Fibroblast of lung (primary cell): ENCODE measurements around the gene APC2. TPM values are rescaled to one million over a fixed set of nuclear protein-coding genes. Genes with fewer than 3 reads are reported as not detected.
"Not testable (repeated sequence)": the region's sequence is repeated elsewhere in the genome, so short reads cannot be mapped to it uniquely, and the experiment has no call there.

Experiments
- DNase-seq, 2 donors: peaks; one replicate each; pipeline versions ENCODE4 v3.0.0 to v3.0.0-alpha.2; 2010; ENCODE audit warnings: low read depth in 2 of 2
- H2AFZ ChIP-seq: 2 replicates; pipeline ENCODE4 v1.5.1; 2012; ENCODE audit warnings: low read length, control low read depth, inconsistent platforms
- H3K27ac ChIP-seq: 2 replicates; pipeline ENCODE4 v1.5.1; 2011; ENCODE audit warnings: low read length, control low read depth; ENCODE audit not compliant: insufficient read depth
- H3K27me3 ChIP-seq: 2 replicates; pipeline ENCODE4 v1.5.1; 2011; ENCODE audit warnings: mild to moderate bottlenecking, low read length; ENCODE audit not compliant: control insufficient read depth, insufficient read depth
- H3K36me3 ChIP-seq: 2 replicates; pipeline ENCODE4 v1.5.1; 2011; ENCODE audit warnings: low read length; ENCODE audit not compliant: control insufficient read depth, insufficient read depth
- H3K4me1 ChIP-seq: 2 replicates; pipeline ENCODE4 v1.5.1; 2011; ENCODE audit warnings: low read length; ENCODE audit not compliant: control insufficient read depth, insufficient read depth; ENCODE audit errors: extremely low read depth
- H3K4me2 ChIP-seq: 2 replicates; pipeline ENCODE4 v1.5.1; 2011; ENCODE audit warnings: low read length, control low read depth; ENCODE audit not compliant: insufficient read depth; ENCODE audit errors: extremely low read depth
- H3K4me3 ChIP-seq, 4 experiments: fragments of 200-600 bp in 1 of 4; sonication (generic) in 1 of 4; replicated peaks in 1 of 4; 2 replicates each; pipeline ENCODE4 v1.5.1; 2011 to 2016; ENCODE audit warnings: low read length in 4 of 4, low read depth in 3 of 4, mild to moderate bottlenecking in 3 of 4, control low read depth in 2 of 4, inconsistent platforms in 1 of 4, mixed read lengths in 1 of 4; ENCODE audit not compliant: insufficient read depth in 1 of 4; ENCODE audit errors: control extremely low read depth in 1 of 4
- H3K79me2 ChIP-seq: 2 replicates; pipeline ENCODE4 v1.5.1; 2012; ENCODE audit warnings: mild to moderate bottlenecking, low read length, inconsistent platforms; ENCODE audit not compliant: control insufficient read depth, insufficient read depth
- H3K9ac ChIP-seq: 2 replicates; pipeline ENCODE4 v1.5.1; 2011; ENCODE audit warnings: mild to moderate bottlenecking, low read length, control low read depth; ENCODE audit not compliant: insufficient read depth
- H3K9me3 ChIP-seq: 2 replicates; pipeline ENCODE4 v1.5.1; 2012; ENCODE audit warnings: low read depth, low read length; ENCODE audit not compliant: control insufficient read depth, insufficient read depth
- H4K20me1 ChIP-seq: 2 replicates; pipeline ENCODE4 v1.5.1; 2011; ENCODE audit warnings: low read length; ENCODE audit not compliant: control insufficient read depth, insufficient read depth; ENCODE audit errors: extremely low read depth
- EZH2 ChIP-seq: IDR thresholded peaks from 2 replicates; pipeline ENCODE4 v1.5.1; 2012; ENCODE audit warnings: low read length, control low read depth, mild to moderate bottlenecking; ENCODE audit errors: missing control alignments
- polyA plus RNA-seq, 2 donors: library from polyadenylated mRNA; depleted of rRNA in 1 of 2; stranded (reverse) in 1 of 2; unstranded in 1 of 2; fragments of >200 nt; gene quantifications; 2 replicates each; pipeline ENCODE4 v1.2.1, GENCODE V29; 2011 to 2012; ENCODE audit warnings: missing spikeins in 1 of 2
- total RNA-seq: library from RNA; depleted of rRNA; stranded (reverse); fragments of >200 nt; gene quantifications from 2 replicates; pipeline ENCODE4 v1.2.1, GENCODE V29; 2014
- TF ChIP-seq, protein P1 (sequence below), 2 donors: IDR thresholded peaks in 1 of 2; conservative IDR thresholded peaks in 1 of 2; 1 replicate in 1 of 2; 2 replicates in 1 of 2; pipeline ENCODE4 v1.5.1; 2011 to 2012; ENCODE audit warnings: low read length in 2 of 2, control low read depth in 1 of 2, inconsistent platforms in 1 of 2, low read depth in 1 of 2, mild to moderate bottlenecking in 1 of 2

The APC2 gene
- total and polyA plus RNA-seq, 2 donors (not counting 1 experiment from before 2014, with no cell fraction given), result 0.01 to 0.50 TPM

DNA sequence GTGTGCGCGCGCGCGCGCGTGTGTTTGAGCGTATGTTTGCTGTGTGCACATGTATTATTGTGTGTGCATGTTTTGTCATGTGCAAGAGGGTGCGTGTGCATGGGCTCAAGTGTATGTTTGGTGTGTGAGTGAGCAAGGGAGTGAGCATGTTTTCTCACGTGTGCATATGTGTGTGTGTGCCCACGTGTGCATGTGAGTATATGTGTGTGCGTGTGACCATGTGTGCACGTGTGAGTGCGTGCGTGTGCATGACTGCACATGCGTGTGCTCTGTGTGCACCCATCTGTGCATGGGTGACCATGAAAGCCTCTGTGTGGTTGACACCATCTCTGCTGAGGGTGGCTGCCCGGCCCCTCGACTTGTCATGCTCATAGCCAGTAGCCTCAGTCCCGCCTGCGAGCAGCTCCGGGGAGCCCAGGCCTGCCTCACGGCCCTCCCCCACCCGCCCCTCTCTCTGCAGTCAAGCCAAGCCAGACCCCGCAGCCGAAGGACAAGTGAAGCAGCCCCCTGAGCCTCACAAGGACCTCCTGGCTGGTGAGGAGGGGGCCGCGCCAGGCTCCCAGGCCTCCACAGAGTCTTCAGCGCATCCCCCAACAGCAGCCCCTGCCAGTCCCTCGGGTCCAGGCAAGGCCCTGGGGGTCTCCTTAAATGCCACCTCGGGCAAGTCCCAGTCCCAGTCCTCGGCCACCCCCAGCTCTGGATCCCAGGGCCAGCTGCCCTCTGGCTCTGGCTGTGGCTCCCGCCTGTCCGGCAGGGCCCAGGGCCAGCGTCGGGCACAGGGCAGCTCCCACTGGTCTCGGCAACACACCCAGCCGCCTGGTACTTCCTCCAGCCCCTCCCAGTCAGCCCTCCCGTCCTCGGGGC lies 47.0 kb downstream of the APC2 start:
- no peak overlapping the region for H3K27ac ChIP-seq
- no peak overlapping the region for H3K4me2 ChIP-seq
- no peaks in the 10 kb centered on the region for H3K79me2 ChIP-seq
- H3K4me1 ChIP-seq, result no peaks in the 10 kb centered on the region
- no peak for DNase-seq
- TF ChIP-seq, protein P1, sequence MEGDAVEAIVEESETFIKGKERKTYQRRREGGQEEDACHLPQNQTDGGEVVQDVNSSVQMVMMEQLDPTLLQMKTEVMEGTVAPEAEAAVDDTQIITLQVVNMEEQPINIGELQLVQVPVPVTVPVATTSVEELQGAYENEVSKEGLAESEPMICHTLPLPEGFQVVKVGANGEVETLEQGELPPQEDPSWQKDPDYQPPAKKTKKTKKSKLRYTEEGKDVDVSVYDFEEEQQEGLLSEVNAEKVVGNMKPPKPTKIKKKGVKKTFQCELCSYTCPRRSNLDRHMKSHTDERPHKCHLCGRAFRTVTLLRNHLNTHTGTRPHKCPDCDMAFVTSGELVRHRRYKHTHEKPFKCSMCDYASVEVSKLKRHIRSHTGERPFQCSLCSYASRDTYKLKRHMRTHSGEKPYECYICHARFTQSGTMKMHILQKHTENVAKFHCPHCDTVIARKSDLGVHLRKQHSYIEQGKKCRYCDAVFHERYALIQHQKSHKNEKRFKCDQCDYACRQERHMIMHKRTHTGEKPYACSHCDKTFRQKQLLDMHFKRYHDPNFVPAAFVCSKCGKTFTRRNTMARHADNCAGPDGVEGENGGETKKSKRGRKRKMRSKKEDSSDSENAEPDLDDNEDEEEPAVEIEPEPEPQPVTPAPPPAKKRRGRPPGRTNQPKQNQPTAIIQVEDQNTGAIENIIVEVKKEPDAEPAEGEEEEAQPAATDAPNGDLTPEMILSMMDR (conservative IDR thresholded peaks at IDR 0.05 in 1 of 2, IDR thresholded peaks at IDR 0.05 in 1 of 2; ENCODE audit: low read depth in 1 of 2, low read length in 2 of 2), result no peak
- TF ChIP-seq EZH2, result no peak
- no peaks in the 10 kb centered on the region for H4K20me1 ChIP-seq
- H2AFZ ChIP-seq, result no peak overlapping the region
- H3K27me3 ChIP-seq, result peaks cover 8% of the 10 kb centered on the region
- no peak overlapping the region for H3K4me3 ChIP-seq
- H3K36me3 ChIP-seq, result no peaks in the 10 kb centered on the region
- H3K9me3 ChIP-seq, result no peaks in the 10 kb centered on the region
- no peak overlapping the region for H3K9ac ChIP-seq

DNA sequence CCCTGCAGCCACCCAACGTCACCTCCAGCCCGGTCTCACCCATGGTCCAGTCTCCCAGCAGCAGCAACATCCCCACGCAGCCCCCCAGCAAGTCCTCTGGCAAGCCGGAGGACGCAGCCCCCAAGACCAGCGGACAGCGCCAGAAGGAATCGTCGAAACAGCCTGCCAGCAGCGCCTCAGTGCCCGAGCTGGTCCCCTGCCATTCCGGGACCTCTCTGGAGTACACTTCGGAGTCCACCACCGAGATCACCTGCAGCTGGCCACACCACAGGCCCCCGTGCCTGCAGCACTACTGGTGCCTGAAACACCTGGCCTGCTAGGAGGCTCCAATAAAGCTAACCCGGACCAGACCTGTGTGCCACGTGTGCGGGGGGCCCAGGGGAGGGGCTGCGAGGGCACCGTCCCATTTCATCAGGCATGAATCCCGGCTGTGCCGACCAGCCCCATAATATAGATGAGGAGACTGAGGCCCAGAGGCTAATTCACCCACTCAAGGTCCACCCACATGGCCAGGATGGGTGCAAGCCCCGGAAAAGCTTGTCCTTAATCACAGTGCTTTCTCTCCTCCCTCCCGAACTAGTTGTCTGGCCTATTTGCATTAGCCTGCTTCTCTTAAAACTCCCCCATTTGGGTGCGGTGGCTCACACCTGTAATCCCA lies 47.8 kb downstream of the APC2 start:
- TF ChIP-seq EZH2, result no peak
- TF ChIP-seq, protein P1 (conservative IDR thresholded peaks at IDR 0.05 in 1 of 2, IDR thresholded peaks at IDR 0.05 in 1 of 2; ENCODE audit: low read depth in 1 of 2, low read length in 2 of 2), result no peak
- Histone ChIP-seq H3K27me3 (peaks cover 8% of the 10 kb centered on the region), H3K4me1 (no peaks in the 10 kb centered on the region), H3K36me3 (no peaks in the 10 kb centered on the region), H3K4me3 (no peak overlapping the region), H2AFZ (no peak overlapping the region), H3K4me2 (no peak overlapping the region), H3K9ac (no peak overlapping the region), H3K9me3 (no peaks in the 10 kb centered on the region), H3K27ac (no peak overlapping the region), H3K79me2 (no peaks in the 10 kb centered on the region), H4K20me1 (no peaks in the 10 kb centered on the region)
- DNase-seq, result no peak

GRCh38 chr19:1499231-1499630 lies 49.3 kb downstream of the APC2 start:
- not testable (repeated sequence) for H3K4me1 ChIP-seq, H3K4me2 ChIP-seq, H3K36me3 ChIP-seq, H3K79me2 ChIP-seq, H3K27ac ChIP-seq, H2AFZ ChIP-seq, H3K27me3 ChIP-seq, DNase-seq, H3K9ac ChIP-seq, H3K4me3 ChIP-seq, H3K9me3 ChIP-seq, H4K20me1 ChIP-seq
